GM21576 (cell line): Measurements from ENCODE around the gene ZSCAN29.
A peak's percentile ranks its signal among the peaks of the same experiment; 100 is the strongest.

Experiments
- ATAC-seq: cut with Tn5 transposase; IDR thresholded peaks from one replicate; pipeline ENCODE4 v1.9.1; 2021; ENCODE audit warnings: mild to moderate bottlenecking, moderate library complexity; ENCODE audit not compliant: unreplicated experiment

The ZSCAN29 gene

GRCh38 chr15:43352693-43353382 lies 18.0 kb downstream of the ZSCAN29 start:
- no peak for ATAC-seq

- ATAC-seq: no peak
Observed at GRCh38 chr15:43347114-43347513, 23.7 kb downstream of the ZSCAN29 start.

- ATAC-seq: no peak
Observed at GRCh38 chr15:43346305-43346704, 24.5 kb downstream of the ZSCAN29 start.

GRCh38 chr15:43330780-43331087 lies 40.1 kb downstream of the ZSCAN29 start:
- ATAC-seq: peak; percentile 30

GRCh38 chr15:43329960-43330779 lies 40.7 kb downstream of the ZSCAN29 start, which contains the start of gene LCMT2:
LCMT2 (minus strand) TSS chr15:43330573; CDS start chr15:43330489, 84 bp downstream.
- peak; percentile 90 for ATAC-seq

- no peak for ATAC-seq
Observed at GRCh38 chr15:43329217-43329959, 41.5 kb downstream of the ZSCAN29 start.

GRCh38 chr15:43325039-43325684 lies 45.7 kb downstream of the ZSCAN29 start:
- no peak for ATAC-seq

GRCh38 chr15:43318990-43319771 lies 51.7 kb downstream of the ZSCAN29 start:
- no peak for ATAC-seq

GRCh38 chr15:43317566-43318184 lies 53.2 kb downstream of the ZSCAN29 start:
- ATAC-seq: no peak

GRCh38 chr15:43316971-43317346 lies 53.9 kb downstream of the ZSCAN29 start:
- ATAC-seq: no peak

- no peak for ATAC-seq
Observed at GRCh38 chr15:43316016-43316970, 54.5 kb downstream of the ZSCAN29 start.

GRCh38 chr15:43314171-43314570 lies 56.7 kb downstream of the ZSCAN29 start:
- no peak for ATAC-seq

GRCh38 chr15:43312378-43312777 lies 58.5 kb downstream of the ZSCAN29 start:
- ATAC-seq: no peak
